Brain microvascular endothelial cell (primary cell): Measurements from ENCODE around the gene DDX28.
"Not testable (repeated sequence)": the region's sequence is repeated elsewhere in the genome, so short reads cannot be mapped to it uniquely, and the experiment has no call there.

Source experiments
- DNase-seq: peaks from one replicate; pipeline ENCODE4 v3.0.0-alpha.2; 2020
- H3K27ac ChIP-seq: fragments of 250-450 bp; sonication (Bioruptor Pico); 2 replicates; pipeline ENCODE4 v1.5.1; 2020; ENCODE audit warnings: mild to moderate bottlenecking, moderate library complexity
- H3K27me3 ChIP-seq: fragments of 250-450 bp; sonication (Bioruptor Pico); replicated peaks from 2 replicates; pipeline ENCODE4 v1.5.1; 2020; ENCODE audit warnings: mild to moderate bottlenecking
- H3K36me3 ChIP-seq: fragments of 250-450 bp; sonication (Bioruptor Pico); replicated peaks from 2 replicates; pipeline ENCODE4 v1.5.1; 2020; ENCODE audit warnings: mild to moderate bottlenecking
- H3K4me3 ChIP-seq: 2 replicates; pipeline ENCODE4 v1.5.1; 2011; ENCODE audit warnings: low read depth, mild to moderate bottlenecking, control low read depth, low read length, moderate library complexity
- in situ Hi-C: cut with HindIII; loops from 2 replicates; pipeline ENCODE4 v1.10.0; 2017; ENCODE audit warnings: low sequenced_read_pairs, low pct_ligation_motif_present
- TF ChIP-seq, protein P1 (sequence below): IDR thresholded peaks from 2 replicates; pipeline ENCODE4 v1.5.1; 2011; ENCODE audit warnings: low read depth, mild to moderate bottlenecking, moderate library complexity, low read length, control low read depth, inconsistent platforms; ENCODE audit errors: missing control alignments

DDX28 gene

DNA sequence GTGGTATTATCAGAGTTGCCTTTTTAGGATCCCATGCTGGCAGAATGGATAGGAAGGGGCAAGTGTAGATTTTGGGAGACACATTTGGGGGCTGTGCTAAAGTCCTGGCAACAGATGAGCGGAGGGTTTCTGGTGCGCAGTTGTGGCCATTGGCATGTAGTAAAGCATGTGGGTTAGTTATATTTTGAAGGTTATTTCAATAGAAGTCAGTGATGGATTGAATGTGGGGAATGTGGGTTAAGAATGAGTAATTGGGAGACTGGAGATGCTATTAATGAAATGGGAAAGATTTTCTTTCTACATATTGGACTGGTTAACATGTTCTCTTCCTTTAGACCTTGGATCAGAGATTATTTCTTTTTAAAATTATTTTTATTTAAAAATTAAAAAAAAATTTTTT is 10.1 kb upstream of the DDX28 start:
- DNase-seq: no peak
- TF ChIP-seq, protein P1, sequence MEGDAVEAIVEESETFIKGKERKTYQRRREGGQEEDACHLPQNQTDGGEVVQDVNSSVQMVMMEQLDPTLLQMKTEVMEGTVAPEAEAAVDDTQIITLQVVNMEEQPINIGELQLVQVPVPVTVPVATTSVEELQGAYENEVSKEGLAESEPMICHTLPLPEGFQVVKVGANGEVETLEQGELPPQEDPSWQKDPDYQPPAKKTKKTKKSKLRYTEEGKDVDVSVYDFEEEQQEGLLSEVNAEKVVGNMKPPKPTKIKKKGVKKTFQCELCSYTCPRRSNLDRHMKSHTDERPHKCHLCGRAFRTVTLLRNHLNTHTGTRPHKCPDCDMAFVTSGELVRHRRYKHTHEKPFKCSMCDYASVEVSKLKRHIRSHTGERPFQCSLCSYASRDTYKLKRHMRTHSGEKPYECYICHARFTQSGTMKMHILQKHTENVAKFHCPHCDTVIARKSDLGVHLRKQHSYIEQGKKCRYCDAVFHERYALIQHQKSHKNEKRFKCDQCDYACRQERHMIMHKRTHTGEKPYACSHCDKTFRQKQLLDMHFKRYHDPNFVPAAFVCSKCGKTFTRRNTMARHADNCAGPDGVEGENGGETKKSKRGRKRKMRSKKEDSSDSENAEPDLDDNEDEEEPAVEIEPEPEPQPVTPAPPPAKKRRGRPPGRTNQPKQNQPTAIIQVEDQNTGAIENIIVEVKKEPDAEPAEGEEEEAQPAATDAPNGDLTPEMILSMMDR: no peak
- H3K4me3 ChIP-seq: no peak overlapping the region
- no peaks in the 10 kb centered on the region for H3K36me3 ChIP-seq
- in situ Hi-C loops: no loop called here
- H3K27me3 ChIP-seq: no peaks in the 10 kb centered on the region
- no peak overlapping the region for H3K27ac ChIP-seq

DNA sequence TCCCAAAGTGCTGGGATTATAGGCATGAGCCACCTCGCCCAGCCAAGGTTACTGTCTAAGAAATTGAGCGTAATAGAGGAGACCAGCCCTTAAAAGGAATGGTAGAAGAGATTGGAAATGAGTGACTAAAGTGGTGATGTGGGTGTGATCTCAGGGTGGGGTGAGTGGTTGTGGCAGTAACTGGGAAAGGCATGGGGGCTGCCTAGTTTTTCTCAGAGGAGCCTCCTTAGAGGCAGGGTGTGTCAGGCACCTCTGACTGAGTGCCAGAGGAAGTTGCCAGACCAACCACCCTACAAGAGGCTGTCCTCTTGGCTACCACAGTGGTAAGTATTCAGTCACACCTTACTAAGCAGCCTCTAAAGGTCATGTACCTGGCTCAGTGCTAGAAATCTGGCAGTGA is 8.9 kb upstream of the DDX28 start:
- Histone ChIP-seq H3K36me3 (no peaks in the 10 kb centered on the region), H3K4me3 (no peak overlapping the region), H3K27me3 (no peaks in the 10 kb centered on the region), H3K27ac (peak overlapping the region; percentile 80)
- TF ChIP-seq, protein P1: no peak
- peak; percentile 11 for DNase-seq
- in situ Hi-C loops: no loop called here

DNA sequence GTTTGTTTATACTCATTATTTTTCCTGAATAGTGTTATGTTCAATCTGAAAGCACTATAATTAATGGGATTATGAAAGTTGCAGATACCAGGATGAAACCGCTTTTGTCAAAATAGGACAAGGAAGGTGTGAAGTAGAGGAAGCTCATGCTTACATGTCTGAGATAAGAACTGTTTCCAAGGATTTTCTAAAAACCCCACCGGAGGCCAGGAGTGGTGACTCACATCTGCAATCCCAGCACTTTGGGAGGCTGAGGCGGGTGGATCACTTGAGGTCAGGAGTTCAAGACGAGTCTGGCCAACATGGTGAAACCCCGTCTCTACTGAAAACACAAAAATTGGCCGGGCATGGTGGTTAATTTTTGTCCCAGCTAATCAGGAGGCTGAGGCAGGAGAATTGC is 7.1 kb upstream of the DDX28 start:
- peak; percentile 79 for DNase-seq
- in situ Hi-C loops, H3K4me3 ChIP-seq, H3K36me3 ChIP-seq, H3K27me3 ChIP-seq: not testable (repeated sequence)
- peak overlapping the region; percentile 80 for H3K27ac ChIP-seq

DNA sequence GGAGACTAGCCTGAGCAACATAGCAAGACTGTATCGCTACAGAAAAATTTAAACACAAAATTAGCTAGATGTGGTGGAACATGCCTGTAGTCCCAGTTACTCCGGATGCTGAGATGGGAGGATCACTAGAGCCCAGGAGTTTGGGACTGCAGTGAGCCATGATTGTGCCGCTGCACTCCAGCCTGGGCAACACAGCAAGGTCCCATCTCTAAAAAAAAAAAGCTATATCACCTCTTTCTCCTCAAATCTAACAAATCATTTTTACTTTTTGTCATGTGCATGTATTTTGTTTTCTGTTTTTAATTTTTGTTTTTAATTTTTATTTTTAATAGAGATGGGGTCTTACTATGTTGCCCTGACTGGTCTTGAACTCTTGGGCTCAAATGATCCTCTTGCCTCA is 6.0 kb upstream of the DDX28 start:
- in situ Hi-C loops: no loop called here
- no peak for DNase-seq
- H3K27me3 ChIP-seq: no peaks in the 10 kb centered on the region
- H3K36me3 ChIP-seq: no peaks in the 10 kb centered on the region
- no peak overlapping the region for H3K27ac ChIP-seq
- TF ChIP-seq, protein P1: no peak
- no peak overlapping the region for H3K4me3 ChIP-seq

DNA sequence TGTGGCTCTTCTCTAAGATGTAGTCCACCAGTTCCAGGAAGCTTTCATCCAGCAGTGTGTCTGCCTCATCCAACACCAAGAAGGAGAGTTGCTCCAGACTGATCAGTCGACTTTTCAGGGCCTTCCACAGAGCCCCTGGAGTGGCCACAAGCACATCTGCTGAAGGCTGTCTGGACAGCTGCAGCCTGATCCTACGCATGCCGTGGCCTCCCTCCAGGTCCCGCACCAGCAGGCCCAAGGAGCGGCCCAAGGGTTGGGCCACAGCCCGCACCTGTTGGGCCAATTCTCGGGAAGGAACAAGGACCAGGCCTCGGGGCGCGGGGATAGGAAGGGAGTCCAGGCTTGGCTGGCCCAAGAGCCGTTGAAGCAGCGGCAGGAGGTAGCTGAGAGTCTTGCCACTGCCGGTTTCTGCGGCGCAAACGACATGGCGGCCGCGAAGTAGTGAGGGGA is 729 bp downstream of the DDX28 start:
- H3K36me3 ChIP-seq: no peaks in the 10 kb centered on the region
- H3K27me3 ChIP-seq: no peaks in the 10 kb centered on the region
- H3K4me3 ChIP-seq: peak overlapping the region; percentile 98
- H3K27ac ChIP-seq: peak overlapping the region; percentile 85
- DNase-seq: no peak
- in situ Hi-C loops: no loop called here
- TF ChIP-seq, protein P1: no peak

DNA sequence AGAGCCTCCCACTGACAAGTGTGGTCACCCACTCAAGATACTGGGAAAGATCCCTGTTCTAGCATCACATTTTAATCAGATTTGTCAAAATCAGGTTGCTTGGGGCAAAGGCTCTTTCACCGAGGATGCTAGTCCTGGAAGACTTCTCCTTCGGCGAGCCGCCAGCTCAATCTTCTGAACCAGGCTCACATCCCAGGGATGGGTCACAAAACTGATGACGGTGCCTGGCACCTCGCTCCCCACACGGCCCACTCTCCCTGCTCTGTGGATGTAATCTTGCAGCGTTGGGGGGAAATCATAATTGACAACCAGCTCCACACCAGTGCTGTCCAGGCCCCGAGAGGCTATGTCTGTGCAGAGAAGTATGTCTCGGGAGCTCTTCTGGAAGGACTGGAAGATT is 1.5 kb downstream of the DDX28 start:
- no peaks in the 10 kb centered on the region for H3K36me3 ChIP-seq
- no peak for DNase-seq
- H3K27me3 ChIP-seq: no peaks in the 10 kb centered on the region
- H3K4me3 ChIP-seq: no peak overlapping the region
- TF ChIP-seq, protein P1: no peak
- no peak overlapping the region for H3K27ac ChIP-seq
- in situ Hi-C loops: no loop called here
